ENCODE measurements around the gene CCZ1. TPM values are rescaled to one million over a fixed set of nuclear protein-coding genes. Genes with fewer than 3 reads are reported as not detected.

Gene CCZ1
- total and polyA plus RNA-seq, 2 of the 8 experiments (the other 6 are each of a cell fraction or from before 2014, with no cell fraction given) = 56.3 to 150 TPM

- Histone ChIP-seq H3K23me2 (ENCODE audit: low read depth, low read length) (0 out of 2 replicates have a peak, but pooled peaks cover 1% of the 10 kb centered on the region), H2AK5ac (ENCODE audit: low read depth, low read length) (no peak overlapping the region), H3K4me3 (ENCODE audit: extremely low read depth in 1 of 4, insufficient read depth in 2 of 4, low read depth in 3 of 4, low read length in 4 of 4) (no peak overlapping the region), H3K4ac (replicated peaks; ENCODE audit: insufficient read length, low read depth, low read length) (no peak overlapping the region), H4K91ac (replicated peaks; ENCODE audit: insufficient read length, low read length) (no peak overlapping the region), H3K36me3 (ENCODE audit: control insufficient read depth in 2 of 4, insufficient read depth in 4 of 4, low read length in 3 of 4) (no peaks in the 10 kb centered on the region), H3K56ac (replicated peaks; ENCODE audit: insufficient read length, low read depth, low read length) (no peak overlapping the region), H3K18ac (ENCODE audit: extremely low read depth, low read length) (no peak overlapping the region), H2BK15ac (ENCODE audit: low read length) (no peak overlapping the region), H3K27me3 (replicated peaks in 1 of 4; ENCODE audit: control insufficient read depth in 3 of 4, extremely low read depth in 1 of 4, insufficient read depth in 3 of 4, low read length in 3 of 4) (no peaks in the 10 kb centered on the region), H2BK20ac (ENCODE audit: low read length) (no peak overlapping the region), H4K8ac (ENCODE audit: extremely low read depth, insufficient read depth, low read length) (no peak overlapping the region), H3K79me1 (ENCODE audit: low read depth, low read length) (no peaks in the 10 kb centered on the region), H4K5ac (ENCODE audit: insufficient read length, low read depth, low read length) (no peak overlapping the region), H3K4me1 (replicated peaks in 1 of 4; ENCODE audit: control insufficient read depth in 3 of 4, insufficient read depth in 4 of 4, low read length in 3 of 4) (no peaks in the 10 kb centered on the region), H2BK12ac (ENCODE audit: low read depth, low read length) (no peak overlapping the region), H3K27ac (ENCODE audit: low read depth, low read length) (no peak overlapping the region), H2AFZ (ENCODE audit: low read length) (no peak overlapping the region), H3K23ac (ENCODE audit: insufficient read length) (no peak overlapping the region), H4K20me1 (replicated peaks in 1 of 2; ENCODE audit: control insufficient read depth in 1 of 2, insufficient read depth in 2 of 2, low read length in 2 of 2) (no peaks in the 10 kb centered on the region), H2BK5ac (ENCODE audit: low read depth, low read length) (no peak overlapping the region), H3K9me3 (ENCODE audit: insufficient read depth in 2 of 2, low read depth in 1 of 2, low read length in 1 of 2) (no peaks in the 10 kb centered on the region), H3K9ac (replicated peaks in 1 of 4; ENCODE audit: extremely low read depth in 1 of 4, low read depth in 3 of 4, low read length in 3 of 4) (no peak overlapping the region), H3K14ac (ENCODE audit: insufficient read length) (no peak overlapping the region), H3K4me2 (ENCODE audit: insufficient read depth in 1 of 2, low read depth in 2 of 2, low read length in 2 of 2) (no peak overlapping the region), H3K79me2 (ENCODE audit: control insufficient read depth in 1 of 2, insufficient read depth in 2 of 2, low read length in 2 of 2) (no peaks in the 10 kb centered on the region), H2BK120ac (replicated peaks; ENCODE audit: low read depth, low read length) (no peak overlapping the region)
- DNase-seq (ENCODE audit: low read depth in 1 of 2, low spot score in 2 of 2) (no peak), FAIRE-seq (no peak)
- WGBS, 2 experiments (ENCODE audit: extremely low coverage in 1 of 2, insufficient coverage in 1 of 2, insufficient read length in 1 of 2, insufficient replicate concordance in 2 of 2, low coverage in 1 of 2, low lambda C conversion rate in 2 of 2, missing lambda C conversion rate in 1 of 2) = 91% methylated on average over 8 of the region's 8 CpGs; no CpG with 5 or more reads in 1 of the 2 experiments
- POLR2A ChIA-PET (ENCODE audit: partially characterized antibody) = no interaction called here
- CTCF ChIA-PET (ENCODE audit: partially characterized antibody) = interaction anchor here (1.0 kb wide), 2 partner anchors 10 to 134 kb away, joined by 3 read pairs; no protein-coding TSS in a partner anchor
- no peak for TF ChIP-seq SAP30 (IDR thresholded peaks at IDR 0.05; ENCODE audit: insufficient read depth, insufficient replicate concordance, low read length)
- TF ChIP-seq CHD2 (IDR thresholded peaks at IDR 0.05; ENCODE audit: low read length) = no peak
- TF ChIP-seq SP1 (IDR thresholded peaks at IDR 0.05; ENCODE audit: low read depth, low read length) = no peak
- no peak for TF ChIP-seq HDAC2 (IDR thresholded peaks at IDR 0.05; ENCODE audit: borderline replicate concordance in 1 of 2, low read depth in 2 of 2, low read length in 2 of 2)
- TF ChIP-seq TBP (IDR thresholded peaks at IDR 0.05; ENCODE audit: low read depth, low read length) = no peak
- TF ChIP-seq PHF8 (conservative IDR thresholded peaks at IDR 0.05; ENCODE audit: low read depth, low read length) = no peak
- TF ChIP-seq SIX5 (IDR thresholded peaks at IDR 0.05; ENCODE audit: low read depth, low read length) = no peak
- no peak for TF ChIP-seq SRF (IDR thresholded peaks at IDR 0.05; ENCODE audit: low read depth, low read length)
- no peak for TF ChIP-seq EGR1 (IDR thresholded peaks at IDR 0.05; ENCODE audit: borderline replicate concordance, low read depth, low read length)
- TF ChIP-seq ASH2L (IDR thresholded peaks at IDR 0.05; ENCODE audit: low read length) = no peak
- TF ChIP-seq CBX8 (IDR thresholded peaks at IDR 0.05; ENCODE audit: borderline replicate concordance, low read depth, low read length) = no peak
- TF ChIP-seq POLR2AphosphoS5 (IDR thresholded peaks at IDR 0.05; ENCODE audit: low read depth, low read length) = no peak
Observed at GRCh38 chr7:5850944-5851343, 47.6 kb upstream of the CCZ1 start.

All from H1 (cell line).